ENCODE data around the gene ATRIP.

ATRIP gene

GRCh38 chr3:48437812-48438211 lies 8.7 kb upstream of the ATRIP start:
- WGBS, 2 experiments, result 87 to 92% methylated on average over 4 of the region's 4 CpGs
- Histone ChIP-seq H3K4me3 (ENCODE audit: insufficient read depth, low read depth, low read length) (no peak overlapping the region), H3K27ac (ENCODE audit: insufficient read depth, low read depth, low read length, poor library complexity, severe bottlenecking) (no peak overlapping the region), H3K4me1 (ENCODE audit: control insufficient read depth, insufficient read depth, low read length) (peaks cover 7% of the 10 kb centered on the region), H3K9me3 (ENCODE audit: control insufficient read depth, low read length) (no peaks in the 10 kb centered on the region), H3K27me3 (ENCODE audit: control insufficient read depth, insufficient read depth, low read length, poor library complexity, severe bottlenecking) (no peaks in the 10 kb centered on the region), H3K36me3 (ENCODE audit: control insufficient read depth, insufficient read depth, low read length) (peaks cover 12% of the 10 kb centered on the region)

GRCh38 chr3:48439820-48440589 lies 6.5 kb upstream of the ATRIP start, which contains the start of the genes CCDC51 and TMA7:
Gene CCDC51, minus strand, starts transcription at chr3:48440119. Its CDS starts 4,991 bp downstream, at chr3:48435128.
Gene TMA7, plus strand, starts transcription at chr3:48440257. Its CDS starts 40 bp downstream, at chr3:48440297.
- 0% methylated on average over 54 of the region's 54 CpGs for WGBS, 2 experiments
- Histone ChIP-seq H3K4me3 (ENCODE audit: insufficient read depth, low read depth, low read length) (peak within 1 kb of the TSS; percentile 96), H3K36me3 (ENCODE audit: control insufficient read depth, insufficient read depth, low read length) (peaks cover 14% of the 10 kb centered on the region), H3K27ac (ENCODE audit: insufficient read depth, low read depth, low read length, poor library complexity, severe bottlenecking) (no peak within 1 kb of the TSS), H3K27me3 (ENCODE audit: control insufficient read depth, insufficient read depth, low read length, poor library complexity, severe bottlenecking) (no peaks in the 10 kb centered on the region), H3K4me1 (ENCODE audit: control insufficient read depth, insufficient read depth, low read length) (peaks cover 7% of the 10 kb centered on the region), H3K9me3 (ENCODE audit: control insufficient read depth, low read length) (no peaks in the 10 kb centered on the region)

GRCh38 chr3:48440590-48440958 lies 6.0 kb upstream of the ATRIP start:
- Histone ChIP-seq H3K27ac (ENCODE audit: insufficient read depth, low read depth, low read length, poor library complexity, severe bottlenecking) (no peak overlapping the region), H3K4me1 (ENCODE audit: control insufficient read depth, insufficient read depth, low read length) (peaks cover 8% of the 10 kb centered on the region), H3K27me3 (ENCODE audit: control insufficient read depth, insufficient read depth, low read length, poor library complexity, severe bottlenecking) (no peaks in the 10 kb centered on the region), H3K36me3 (ENCODE audit: control insufficient read depth, insufficient read depth, low read length) (peaks cover 14% of the 10 kb centered on the region), H3K4me3 (ENCODE audit: insufficient read depth, low read depth, low read length) (peak overlapping the region; percentile 96), H3K9me3 (ENCODE audit: control insufficient read depth, low read length) (no peaks in the 10 kb centered on the region)
- WGBS, 2 experiments, result 2% methylated on average over 21 of the region's 21 CpGs

GRCh38 chr3:48441940-48442339 lies 4.6 kb upstream of the ATRIP start:
- H3K9me3 ChIP-seq (ENCODE audit: control insufficient read depth, low read length), result no peaks in the 10 kb centered on the region
- no peak overlapping the region for H3K4me3 ChIP-seq (ENCODE audit: insufficient read depth, low read depth, low read length)
- H3K36me3 ChIP-seq (ENCODE audit: control insufficient read depth, insufficient read depth, low read length), result peaks cover 14% of the 10 kb centered on the region
- H3K4me1 ChIP-seq (ENCODE audit: control insufficient read depth, insufficient read depth, low read length), result peaks cover 12% of the 10 kb centered on the region
- WGBS, 2 experiments, result 91 to 95% methylated on average over 6 of the region's 6 CpGs
- H3K27me3 ChIP-seq (ENCODE audit: control insufficient read depth, insufficient read depth, low read length, poor library complexity, severe bottlenecking), result no peaks in the 10 kb centered on the region
- H3K27ac ChIP-seq (ENCODE audit: insufficient read depth, low read depth, low read length, poor library complexity, severe bottlenecking), result no peak overlapping the region

GRCh38 chr3:48445277-48445882 lies 1.2 kb upstream of the ATRIP start:
- WGBS, 2 experiments, result 92 to 93% methylated on average over 6 of the region's 6 CpGs
- H3K27me3 ChIP-seq (ENCODE audit: control insufficient read depth, insufficient read depth, low read length, poor library complexity, severe bottlenecking), result no peaks in the 10 kb centered on the region

GRCh38 chr3:48446043-48446424 lies 503 bp upstream of the ATRIP start:
- H3K36me3 ChIP-seq (ENCODE audit: control insufficient read depth, insufficient read depth, low read length), result peaks cover 14% of the 10 kb centered on the region
- H3K4me1 ChIP-seq (ENCODE audit: control insufficient read depth, insufficient read depth, low read length), result peaks cover 22% of the 10 kb centered on the region
- H3K9me3 ChIP-seq (ENCODE audit: control insufficient read depth, low read length), result no peaks in the 10 kb centered on the region
- WGBS, 2 experiments, result 19 to 22% methylated on average over 6 of the region's 6 CpGs
- H3K27ac ChIP-seq (ENCODE audit: insufficient read depth, low read depth, low read length, poor library complexity, severe bottlenecking), result no peak overlapping the region
- H3K27me3 ChIP-seq (ENCODE audit: control insufficient read depth, insufficient read depth, low read length, poor library complexity, severe bottlenecking), result no peaks in the 10 kb centered on the region
- H3K4me3 ChIP-seq (ENCODE audit: insufficient read depth, low read depth, low read length), result peak overlapping the region; percentile 96

More at GRCh38 chr3:48445277-48445882, 1.2 kb upstream of the ATRIP start:
- Histone ChIP-seq H3K27ac (ENCODE audit: insufficient read depth, low read depth, low read length, poor library complexity, severe bottlenecking) (no peak overlapping the region), H3K4me1 (ENCODE audit: control insufficient read depth, insufficient read depth, low read length) (peaks cover 22% of the 10 kb centered on the region), H3K9me3 (ENCODE audit: control insufficient read depth, low read length) (no peaks in the 10 kb centered on the region), H3K36me3 (ENCODE audit: control insufficient read depth, insufficient read depth, low read length) (peaks cover 14% of the 10 kb centered on the region), H3K4me3 (ENCODE audit: insufficient read depth, low read depth, low read length) (peak overlapping the region; percentile 96)

- Histone ChIP-seq H3K27ac (ENCODE audit: insufficient read depth, low read depth, low read length, poor library complexity, severe bottlenecking) (no peak overlapping the region), H3K4me3 (ENCODE audit: insufficient read depth, low read depth, low read length) (no peak overlapping the region), H3K9me3 (ENCODE audit: control insufficient read depth, low read length) (no peaks in the 10 kb centered on the region), H3K27me3 (ENCODE audit: control insufficient read depth, insufficient read depth, low read length, poor library complexity, severe bottlenecking) (no peaks in the 10 kb centered on the region), H3K4me1 (ENCODE audit: control insufficient read depth, insufficient read depth, low read length) (peaks cover 10% of the 10 kb centered on the region), H3K36me3 (ENCODE audit: control insufficient read depth, insufficient read depth, low read length) (peaks cover 34% of the 10 kb centered on the region)
- WGBS, 2 experiments, result 88 to 92% methylated on average over 1 of the region's 1 CpG
Measured at GRCh38 chr3:48451270-48451669, 4.7 kb downstream of the ATRIP start.

GRCh38 chr3:48456456-48456855 lies 9.9 kb downstream of the ATRIP start:
- Histone ChIP-seq H3K9me3 (ENCODE audit: control insufficient read depth, low read length) (no peaks in the 10 kb centered on the region), H3K4me3 (ENCODE audit: insufficient read depth, low read depth, low read length) (no peak overlapping the region), H3K36me3 (ENCODE audit: control insufficient read depth, insufficient read depth, low read length) (peaks cover 67% of the 10 kb centered on the region), H3K4me1 (ENCODE audit: control insufficient read depth, insufficient read depth, low read length) (no peaks in the 10 kb centered on the region), H3K27me3 (ENCODE audit: control insufficient read depth, insufficient read depth, low read length, poor library complexity, severe bottlenecking) (no peaks in the 10 kb centered on the region), H3K27ac (ENCODE audit: insufficient read depth, low read depth, low read length, poor library complexity, severe bottlenecking) (no peak overlapping the region)
- 100% methylated on average over 1 of the region's 1 CpG for WGBS, 2 experiments

- Histone ChIP-seq H3K36me3 (ENCODE audit: control insufficient read depth, insufficient read depth, low read length) (peaks cover 46% of the 10 kb centered on the region), H3K27ac (ENCODE audit: insufficient read depth, low read depth, low read length, poor library complexity, severe bottlenecking) (no peak overlapping the region), H3K4me1 (ENCODE audit: control insufficient read depth, insufficient read depth, low read length) (no peaks in the 10 kb centered on the region), H3K27me3 (ENCODE audit: control insufficient read depth, insufficient read depth, low read length, poor library complexity, severe bottlenecking) (no peaks in the 10 kb centered on the region), H3K9me3 (ENCODE audit: control insufficient read depth, low read length) (no peaks in the 10 kb centered on the region), H3K4me3 (ENCODE audit: insufficient read depth, low read depth, low read length) (no peak overlapping the region)
- WGBS, 2 experiments, result 95 to 96% methylated on average over 3 of the region's 3 CpGs
Measured at GRCh38 chr3:48459331-48459730, 12.8 kb downstream of the ATRIP start.

GRCh38 chr3:48459773-48460516 lies 13.4 kb downstream of the ATRIP start:
- Histone ChIP-seq H3K27me3 (ENCODE audit: control insufficient read depth, insufficient read depth, low read length, poor library complexity, severe bottlenecking) (no peaks in the 10 kb centered on the region), H3K4me1 (ENCODE audit: control insufficient read depth, insufficient read depth, low read length) (peaks cover 3% of the 10 kb centered on the region), H3K36me3 (ENCODE audit: control insufficient read depth, insufficient read depth, low read length) (peaks cover 41% of the 10 kb centered on the region), H3K27ac (ENCODE audit: insufficient read depth, low read depth, low read length, poor library complexity, severe bottlenecking) (no peak overlapping the region), H3K4me3 (ENCODE audit: insufficient read depth, low read depth, low read length) (no peak overlapping the region), H3K9me3 (ENCODE audit: control insufficient read depth, low read length) (no peaks in the 10 kb centered on the region)
- WGBS, 2 experiments, result 93 to 95% methylated on average over 7 of the region's 7 CpGs
